ENCODE data around the gene MYH4.

MYH4 gene

GRCh38 chr17:10421900-10422542, 47.3 kb downstream of the MYH4 start, which contains the start of gene MYH8:
MYH8 (minus strand) TSS chr17:10421950; CDS start chr17:10420227, 1,723 bp downstream.
- no peak for DNase-seq (ENCODE audit: extremely low read depth, low read depth)
- TF ChIP-seq CTCF (IDR thresholded peaks at IDR 0.05; ENCODE audit: low read depth, low read length), result no peak

GRCh38 chr17:10421211-10421610, 48.1 kb downstream of the MYH4 start:
- TF ChIP-seq CTCF (IDR thresholded peaks at IDR 0.05; ENCODE audit: low read depth, low read length), result no peak
- DNase-seq (ENCODE audit: extremely low read depth, low read depth), result no peak

GRCh38 chr17:10420811-10421210, 48.5 kb downstream of the MYH4 start:
- TF ChIP-seq CTCF (IDR thresholded peaks at IDR 0.05; ENCODE audit: low read depth, low read length), result no peak
- DNase-seq (ENCODE audit: extremely low read depth, low read depth), result no peak

- TF ChIP-seq CTCF (IDR thresholded peaks at IDR 0.05; ENCODE audit: low read depth, low read length), result no peak
- no peak for DNase-seq (ENCODE audit: extremely low read depth, low read depth)
Measured at GRCh38 chr17:10417431-10417830, 51.9 kb downstream of the MYH4 start.

- DNase-seq (ENCODE audit: extremely low read depth, low read depth), result no peak
- TF ChIP-seq CTCF (IDR thresholded peaks at IDR 0.05; ENCODE audit: low read depth, low read length), result no peak
Measured at GRCh38 chr17:10415161-10415560, 54.2 kb downstream of the MYH4 start.

GRCh38 chr17:10403589-10403988, 65.8 kb downstream of the MYH4 start:
- no peak for DNase-seq (ENCODE audit: extremely low read depth, low read depth)
- no peak for TF ChIP-seq CTCF (IDR thresholded peaks at IDR 0.05; ENCODE audit: low read depth, low read length)

- TF ChIP-seq CTCF (IDR thresholded peaks at IDR 0.05; ENCODE audit: low read depth, low read length), result no peak
- DNase-seq (ENCODE audit: extremely low read depth, low read depth), result no peak
Measured at GRCh38 chr17:10398352-10398751, 71.0 kb downstream of the MYH4 start.
